ENCODE data around the gene ALDH1L2. TPM values are rescaled to one million over a fixed set of nuclear protein-coding genes. Genes with fewer than 3 reads are reported as not detected.

Gene ALDH1L2
- total RNA-seq, 4 donors from 2014 or later = 7.0 to 19.9 (median 11.1) TPM

DNA sequence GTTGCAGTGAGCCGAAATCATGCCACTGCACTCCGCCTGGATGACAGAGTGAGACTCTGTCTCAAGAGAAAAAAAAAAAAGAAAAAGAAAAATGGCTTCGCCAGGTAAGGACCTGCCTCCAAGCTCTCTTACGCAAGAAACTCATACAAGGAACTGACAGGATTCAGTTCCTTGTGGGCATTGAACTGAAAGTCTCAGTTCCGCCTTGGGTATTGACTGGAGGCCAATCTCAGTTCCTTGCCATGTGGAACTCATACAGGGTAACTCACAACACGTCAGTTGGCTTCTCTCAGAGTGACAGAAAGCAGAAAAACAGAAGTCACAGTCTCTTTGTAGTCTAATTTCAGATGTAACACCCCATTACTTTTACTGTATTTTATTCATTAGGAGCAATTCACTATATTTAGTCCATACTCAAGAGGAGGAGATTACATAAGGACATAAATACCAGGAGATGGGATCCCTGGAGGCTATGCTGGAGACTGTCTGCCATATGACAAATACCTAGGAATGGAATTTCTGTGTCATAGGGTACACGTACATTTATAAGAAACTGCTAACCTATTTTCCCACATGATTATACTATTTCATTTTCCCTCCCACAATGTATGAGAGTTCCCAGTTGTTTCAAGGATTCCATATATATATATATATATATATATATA is 109.5 kb downstream of the ALDH1L2 start:
- TF ChIP-seq, protein P1, sequence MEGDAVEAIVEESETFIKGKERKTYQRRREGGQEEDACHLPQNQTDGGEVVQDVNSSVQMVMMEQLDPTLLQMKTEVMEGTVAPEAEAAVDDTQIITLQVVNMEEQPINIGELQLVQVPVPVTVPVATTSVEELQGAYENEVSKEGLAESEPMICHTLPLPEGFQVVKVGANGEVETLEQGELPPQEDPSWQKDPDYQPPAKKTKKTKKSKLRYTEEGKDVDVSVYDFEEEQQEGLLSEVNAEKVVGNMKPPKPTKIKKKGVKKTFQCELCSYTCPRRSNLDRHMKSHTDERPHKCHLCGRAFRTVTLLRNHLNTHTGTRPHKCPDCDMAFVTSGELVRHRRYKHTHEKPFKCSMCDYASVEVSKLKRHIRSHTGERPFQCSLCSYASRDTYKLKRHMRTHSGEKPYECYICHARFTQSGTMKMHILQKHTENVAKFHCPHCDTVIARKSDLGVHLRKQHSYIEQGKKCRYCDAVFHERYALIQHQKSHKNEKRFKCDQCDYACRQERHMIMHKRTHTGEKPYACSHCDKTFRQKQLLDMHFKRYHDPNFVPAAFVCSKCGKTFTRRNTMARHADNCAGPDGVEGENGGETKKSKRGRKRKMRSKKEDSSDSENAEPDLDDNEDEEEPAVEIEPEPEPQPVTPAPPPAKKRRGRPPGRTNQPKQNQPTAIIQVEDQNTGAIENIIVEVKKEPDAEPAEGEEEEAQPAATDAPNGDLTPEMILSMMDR (IDR thresholded peaks at IDR 0.05; ENCODE audit: low read depth) = no peak

DNA sequence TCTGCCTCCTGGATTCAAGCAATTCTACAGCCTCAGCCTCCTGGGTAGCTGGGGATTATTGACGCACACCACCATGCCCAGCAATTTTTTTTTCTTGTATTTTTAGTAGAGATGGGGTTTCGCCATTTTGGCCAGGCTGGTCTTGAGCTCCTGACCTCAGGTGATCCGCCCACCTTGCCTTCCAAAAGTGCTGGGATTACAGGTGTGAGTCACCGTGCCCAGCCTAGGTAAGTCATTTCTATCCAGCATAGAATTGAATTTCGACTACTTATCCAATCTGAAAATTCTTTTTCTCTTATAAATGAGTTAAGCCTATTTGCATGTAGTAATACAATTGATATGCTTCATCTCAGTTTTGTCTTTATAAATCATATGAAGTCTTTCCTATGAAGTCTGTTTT is 111.0 kb downstream of the ALDH1L2 start:
- TF ChIP-seq, protein P1 (IDR thresholded peaks at IDR 0.05; ENCODE audit: low read depth) = no peak

DNA sequence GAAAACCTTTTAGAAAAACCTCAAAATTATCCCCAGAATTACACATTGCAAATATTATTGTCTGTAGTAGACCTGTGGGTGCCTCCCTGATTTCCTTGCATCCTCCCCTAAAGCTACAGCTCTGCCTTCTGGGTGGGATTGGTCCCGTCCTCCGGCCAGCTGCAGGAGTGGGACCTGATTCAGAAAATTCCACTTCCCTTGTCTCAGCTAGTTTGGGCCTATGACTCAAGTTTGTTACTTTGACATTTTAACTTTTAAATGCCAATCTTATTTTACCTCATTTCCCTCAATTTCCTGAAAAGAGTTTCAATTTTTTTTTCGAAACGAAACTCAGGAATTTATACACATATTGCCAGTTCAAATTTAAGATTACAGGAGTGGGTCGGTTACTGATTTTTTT is 113.0 kb downstream of the ALDH1L2 start:
- TF ChIP-seq, protein P1 (IDR thresholded peaks at IDR 0.05; ENCODE audit: low read depth) = no peak

Other genes with a start within 250 kb of the ALDH1L2 start
- 10 to 100 TPM; 18.5 to 65.8 (median 36.4) TPM for gene SLC41A2, start 126.2 kb downstream of the ALDH1L2 start, total RNA-seq
- gene NOPCHAP1, start 98.1 kb downstream of the ALDH1L2 start, total RNA-seq = 1 to 10 TPM; 3.9 to 6.0 (median 5.3) TPM
- gene WASHC4, start 23.3 kb upstream of the ALDH1L2 start, total RNA-seq = 100 to 1,000 TPM in 3 of 4 donors, 10 to 100 TPM in 1; 77.6 to 132 (median 118) TPM
- 100 to 1,000 TPM in 1 of 4 donors, 10 to 100 TPM in 3; 64.6 to 127 (median 94.1) TPM for gene APPL2, start 151.7 kb upstream of the ALDH1L2 start, total RNA-seq
- 1 to 10 TPM; 2.4 to 6.8 (median 3.3) TPM for gene C12orf75, start 246.2 kb upstream of the ALDH1L2 start, total RNA-seq

Data from subcutaneous adipose tissue (tissue), 4 donors.